GM12892 (cell line): Measurements from ENCODE around the gene ALDH18A1.
"Not testable (repeated sequence)": the region's sequence is repeated elsewhere in the genome, so short reads cannot be mapped to it uniquely, and the experiment has no call there.

Source experiments
- POLR2A ChIP-seq: IDR thresholded peaks from 2 replicates; pipeline ENCODE4 v1.6.1; 2011; ENCODE audit warnings: low read depth, low read length, control low read depth
- POLR2AphosphoS5 ChIP-seq: IDR thresholded peaks from 2 replicates; pipeline ENCODE4 v1.6.1; 2011; ENCODE audit warnings: low read depth, low read length, control low read depth
- TAF1 ChIP-seq: IDR thresholded peaks from 2 replicates; pipeline ENCODE4 v1.6.1; 2011; ENCODE audit warnings: low read depth, mild to moderate bottlenecking, control low read depth, low read length, borderline replicate concordance

GRCh38 chr10:95620415-95620814 lies 36.1 kb downstream of the ALDH18A1 start:
- TF ChIP-seq POLR2AphosphoS5, TAF1, POLR2A: not testable (repeated sequence)
